Measurements from ENCODE around the gene OR2K2.

- TF ChIP-seq CTCF (IDR thresholded peaks at IDR 0.05; ENCODE audit: low read depth, low read length) (no peak), EZH2phosphoT487 (IDR thresholded peaks at IDR 0.05; ENCODE audit: low read depth) (no peak)
These were observed 32.8 kb downstream of the OR2K2 start for GRCh38 chr9:111297066-111297824.
